Stimulated activated memory B cell treated with anti-CD40 and anti-IgM and Interleukin-4, amounts not matched to agents 10 μg/mL and 1 μg/mL and 100 μg/mL, for 72 hours (primary cell): ENCODE data around the gene INSC.

ENCODE experiments used
- ATAC-seq: fragments of 150-1000 bp; cut with Tn5 transposase; 2 replicates; pipeline ENCODE4 v1.10.0; 2021
- H3K27ac Mint-ChIP-seq: one replicate; pipeline ENCODE4 v1.8.0; 2022; ENCODE audit warnings: mild to moderate bottlenecking, mixed read lengths
- H3K27me3 Mint-ChIP-seq: one replicate; pipeline ENCODE4 v1.8.0; 2022; ENCODE audit warnings: mixed read lengths
- H3K36me3 Mint-ChIP-seq: one replicate; pipeline ENCODE4 v1.8.0; 2022; ENCODE audit warnings: mixed read lengths
- H3K4me1 Mint-ChIP-seq: one replicate; pipeline ENCODE4 v1.8.0; 2022; ENCODE audit warnings: mixed read lengths
- H3K4me3 Mint-ChIP-seq: one replicate; pipeline ENCODE4 v1.8.0; 2022; ENCODE audit warnings: mild to moderate bottlenecking, moderate library complexity, mixed read lengths
- H3K9me3 Mint-ChIP-seq: one replicate; pipeline ENCODE4 v1.8.0; 2022; ENCODE audit warnings: mixed read lengths

INSC gene

GRCh38 chr11:15124528-15124927 is 9.8 kb downstream of the INSC start:
- no peaks in the 10 kb centered on the region for H3K9me3 Mint-ChIP-seq
- H3K27me3 Mint-ChIP-seq = peaks cover 43% of the 10 kb centered on the region
- no peaks in the 10 kb centered on the region for H3K36me3 Mint-ChIP-seq
- no peak overlapping the region for H3K27ac Mint-ChIP-seq
- no peaks in the 10 kb centered on the region for H3K4me1 Mint-ChIP-seq
- ATAC-seq = no peak
- H3K4me3 Mint-ChIP-seq = no peak overlapping the region

- H3K36me3 Mint-ChIP-seq = no peaks in the 10 kb centered on the region
- H3K4me3 Mint-ChIP-seq = no peak overlapping the region
- no peaks in the 10 kb centered on the region for H3K4me1 Mint-ChIP-seq
- H3K9me3 Mint-ChIP-seq = no peaks in the 10 kb centered on the region
- no peak overlapping the region for H3K27ac Mint-ChIP-seq
- H3K27me3 Mint-ChIP-seq = peaks cover 35% of the 10 kb centered on the region
- no peak for ATAC-seq
These were observed 12.6 kb downstream of the INSC start for GRCh38 chr11:15127341-15127740.

GRCh38 chr11:15128621-15129020 is 13.9 kb downstream of the INSC start:
- Mint-ChIP-seq H3K4me3 (no peak overlapping the region), H3K4me1 (no peaks in the 10 kb centered on the region), H3K9me3 (peaks cover 5% of the 10 kb centered on the region), H3K36me3 (no peaks in the 10 kb centered on the region), H3K27ac (no peak overlapping the region), H3K27me3 (peaks cover 36% of the 10 kb centered on the region)
- ATAC-seq = peak; percentile 40

- no peak for ATAC-seq
- peaks cover 13% of the 10 kb centered on the region for H3K27me3 Mint-ChIP-seq
- peaks cover 9% of the 10 kb centered on the region for H3K4me1 Mint-ChIP-seq
- H3K9me3 Mint-ChIP-seq = peaks cover 5% of the 10 kb centered on the region
- H3K4me3 Mint-ChIP-seq = no peak overlapping the region
- H3K36me3 Mint-ChIP-seq = no peaks in the 10 kb centered on the region
- H3K27ac Mint-ChIP-seq = no peak overlapping the region
These were observed 21.4 kb downstream of the INSC start for GRCh38 chr11:15136166-15136565.

GRCh38 chr11:15139096-15139770 is 24.5 kb downstream of the INSC start:
- Mint-ChIP-seq H3K27ac (no peak overlapping the region), H3K27me3 (no peaks in the 10 kb centered on the region), H3K36me3 (no peaks in the 10 kb centered on the region), H3K4me3 (no peak overlapping the region), H3K9me3 (no peaks in the 10 kb centered on the region), H3K4me1 (peaks cover 9% of the 10 kb centered on the region)
- no peak for ATAC-seq

GRCh38 chr11:15139958-15140659 is 25.4 kb downstream of the INSC start:
- no peak for ATAC-seq
- Mint-ChIP-seq H3K27me3 (no peaks in the 10 kb centered on the region), H3K4me3 (no peak overlapping the region), H3K4me1 (peaks cover 9% of the 10 kb centered on the region), H3K27ac (no peak overlapping the region), H3K9me3 (no peaks in the 10 kb centered on the region), H3K36me3 (no peaks in the 10 kb centered on the region)

- no peak for ATAC-seq
- H3K4me1 Mint-ChIP-seq = peaks cover 9% of the 10 kb centered on the region
- H3K36me3 Mint-ChIP-seq = no peaks in the 10 kb centered on the region
- H3K27ac Mint-ChIP-seq = no peak overlapping the region
- no peak overlapping the region for H3K4me3 Mint-ChIP-seq
- H3K27me3 Mint-ChIP-seq = no peaks in the 10 kb centered on the region
- H3K9me3 Mint-ChIP-seq = no peaks in the 10 kb centered on the region
These were observed 26.7 kb downstream of the INSC start for GRCh38 chr11:15141381-15141780.

GRCh38 chr11:15142838-15143237 is 28.1 kb downstream of the INSC start:
- no peaks in the 10 kb centered on the region for H3K27me3 Mint-ChIP-seq
- H3K4me3 Mint-ChIP-seq = no peak overlapping the region
- no peaks in the 10 kb centered on the region for H3K36me3 Mint-ChIP-seq
- no peaks in the 10 kb centered on the region for H3K9me3 Mint-ChIP-seq
- ATAC-seq = no peak
- H3K4me1 Mint-ChIP-seq = peaks cover 3% of the 10 kb centered on the region
- no peak overlapping the region for H3K27ac Mint-ChIP-seq

GRCh38 chr11:15143855-15144254 is 29.1 kb downstream of the INSC start:
- Mint-ChIP-seq H3K9me3 (no peaks in the 10 kb centered on the region), H3K27me3 (no peaks in the 10 kb centered on the region), H3K4me1 (no peaks in the 10 kb centered on the region), H3K36me3 (no peaks in the 10 kb centered on the region), H3K27ac (no peak overlapping the region), H3K4me3 (no peak overlapping the region)
- ATAC-seq = no peak

GRCh38 chr11:15144347-15144746 is 29.6 kb downstream of the INSC start:
- no peak for ATAC-seq
- Mint-ChIP-seq H3K27ac (no peak overlapping the region), H3K9me3 (no peaks in the 10 kb centered on the region), H3K4me1 (peaks cover 2% of the 10 kb centered on the region), H3K27me3 (no peaks in the 10 kb centered on the region), H3K36me3 (no peaks in the 10 kb centered on the region), H3K4me3 (no peak overlapping the region)

GRCh38 chr11:15145151-15145550 is 30.4 kb downstream of the INSC start:
- no peak overlapping the region for H3K4me3 Mint-ChIP-seq
- no peaks in the 10 kb centered on the region for H3K9me3 Mint-ChIP-seq

GRCh38 chr11:15145615-15146014 is 30.9 kb downstream of the INSC start:
- Mint-ChIP-seq H3K4me3 (no peak overlapping the region), H3K4me1 (peaks cover 15% of the 10 kb centered on the region), H3K27me3 (no peaks in the 10 kb centered on the region), H3K27ac (no peak overlapping the region), H3K9me3 (no peaks in the 10 kb centered on the region), H3K36me3 (no peaks in the 10 kb centered on the region)
- no peak for ATAC-seq

More at GRCh38 chr11:15145151-15145550, 30.4 kb downstream of the INSC start:
- Mint-ChIP-seq H3K36me3 (no peaks in the 10 kb centered on the region), H3K27me3 (no peaks in the 10 kb centered on the region), H3K4me1 (peaks cover 10% of the 10 kb centered on the region), H3K27ac (no peak overlapping the region)
- ATAC-seq = no peak

GRCh38 chr11:15146271-15147003 is 31.7 kb downstream of the INSC start:
- Mint-ChIP-seq H3K27ac (no peak overlapping the region), H3K36me3 (no peaks in the 10 kb centered on the region)

GRCh38 chr11:15148169-15148568 is 33.4 kb downstream of the INSC start:
- peaks cover 34% of the 10 kb centered on the region for H3K4me1 Mint-ChIP-seq
- no peaks in the 10 kb centered on the region for H3K9me3 Mint-ChIP-seq
- no peaks in the 10 kb centered on the region for H3K27me3 Mint-ChIP-seq
- no peak overlapping the region for H3K4me3 Mint-ChIP-seq
- no peak overlapping the region for H3K27ac Mint-ChIP-seq
- H3K36me3 Mint-ChIP-seq = no peaks in the 10 kb centered on the region
- ATAC-seq = no peak

More at GRCh38 chr11:15146271-15147003, 31.7 kb downstream of the INSC start:
- Mint-ChIP-seq H3K4me1 (peaks cover 23% of the 10 kb centered on the region), H3K9me3 (no peaks in the 10 kb centered on the region), H3K27me3 (no peaks in the 10 kb centered on the region), H3K4me3 (no peak overlapping the region)
- no peak for ATAC-seq

- no peak overlapping the region for H3K27ac Mint-ChIP-seq
- H3K4me3 Mint-ChIP-seq = no peak overlapping the region
- ATAC-seq = no peak
- H3K36me3 Mint-ChIP-seq = no peaks in the 10 kb centered on the region
- H3K27me3 Mint-ChIP-seq = no peaks in the 10 kb centered on the region
- peaks cover 34% of the 10 kb centered on the region for H3K4me1 Mint-ChIP-seq
- no peaks in the 10 kb centered on the region for H3K9me3 Mint-ChIP-seq
These were observed 34.3 kb downstream of the INSC start for GRCh38 chr11:15149050-15149449.
